ENCODE results near the gene GHSR.
A peak's percentile ranks its signal among the peaks of the same experiment; 100 is the strongest.

The GHSR gene, protein sequence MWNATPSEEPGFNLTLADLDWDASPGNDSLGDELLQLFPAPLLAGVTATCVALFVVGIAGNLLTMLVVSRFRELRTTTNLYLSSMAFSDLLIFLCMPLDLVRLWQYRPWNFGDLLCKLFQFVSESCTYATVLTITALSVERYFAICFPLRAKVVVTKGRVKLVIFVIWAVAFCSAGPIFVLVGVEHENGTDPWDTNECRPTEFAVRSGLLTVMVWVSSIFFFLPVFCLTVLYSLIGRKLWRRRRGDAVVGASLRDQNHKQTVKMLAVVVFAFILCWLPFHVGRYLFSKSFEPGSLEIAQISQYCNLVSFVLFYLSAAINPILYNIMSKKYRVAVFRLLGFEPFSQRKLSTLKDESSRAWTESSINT

DNA sequence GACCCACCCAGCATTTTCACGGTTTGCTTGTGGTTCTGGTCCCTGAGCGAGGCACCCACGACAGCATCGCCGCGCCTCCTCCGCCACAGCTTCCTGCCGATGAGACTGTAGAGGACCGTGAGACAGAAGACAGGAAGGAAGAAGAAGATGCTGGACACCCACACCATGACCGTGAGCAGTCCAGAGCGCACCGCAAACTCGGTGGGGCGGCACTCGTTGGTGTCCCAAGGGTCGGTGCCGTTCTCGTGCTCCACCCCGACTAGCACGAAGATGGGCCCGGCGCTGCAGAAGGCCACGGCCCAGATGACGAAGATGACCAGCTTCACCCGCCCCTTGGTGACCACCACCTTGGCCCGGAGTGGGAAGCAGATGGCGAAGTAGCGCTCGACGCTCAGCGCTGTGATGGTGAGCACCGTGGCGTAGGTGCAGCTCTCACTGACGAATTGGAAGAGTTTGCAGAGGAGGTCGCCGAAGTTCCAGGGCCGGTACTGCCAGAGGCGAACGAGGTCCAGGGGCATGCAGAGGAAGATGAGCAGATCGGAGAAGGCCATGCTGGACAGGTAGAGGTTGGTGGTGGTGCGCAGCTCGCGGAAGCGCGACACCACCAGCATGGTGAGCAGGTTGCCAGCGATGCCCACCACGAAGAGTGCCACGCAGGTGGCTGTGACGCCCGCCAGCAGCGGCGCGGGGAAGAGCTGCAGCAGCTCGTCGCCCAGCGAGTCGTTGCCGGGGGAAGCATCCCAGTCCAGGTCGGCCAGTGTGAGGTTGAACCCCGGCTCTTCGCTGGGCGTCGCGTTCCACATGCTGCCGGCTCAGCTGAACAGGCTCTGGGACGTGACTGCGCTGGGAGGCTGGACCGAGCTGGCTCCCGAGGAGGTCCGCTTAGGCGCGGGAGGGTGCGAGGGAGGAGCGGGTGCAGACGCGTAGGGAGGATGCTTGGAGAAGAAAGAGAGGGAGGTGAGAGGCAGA, at the start of gene GHSR:
Gene GHSR (minus strand): TSS at position 846 of the 969 bp plus-strand sequence. CDS start 43 bp downstream, at position 803.
- peak; percentile 44 for DNase-seq (ENCODE audit: low spot score)

- DNase-seq (ENCODE audit: low spot score) = peak; percentile 61
Measured at GRCh38 chr3:172490198-172490669, 42.0 kb upstream of the GHSR start.

GRCh38 chr3:172478116-172478515, 29.9 kb upstream of the GHSR start:
- no peak for DNase-seq (ENCODE audit: low spot score)

GRCh38 chr3:172476347-172476746, 28.1 kb upstream of the GHSR start:
- no peak for DNase-seq (ENCODE audit: low spot score)

DNA sequence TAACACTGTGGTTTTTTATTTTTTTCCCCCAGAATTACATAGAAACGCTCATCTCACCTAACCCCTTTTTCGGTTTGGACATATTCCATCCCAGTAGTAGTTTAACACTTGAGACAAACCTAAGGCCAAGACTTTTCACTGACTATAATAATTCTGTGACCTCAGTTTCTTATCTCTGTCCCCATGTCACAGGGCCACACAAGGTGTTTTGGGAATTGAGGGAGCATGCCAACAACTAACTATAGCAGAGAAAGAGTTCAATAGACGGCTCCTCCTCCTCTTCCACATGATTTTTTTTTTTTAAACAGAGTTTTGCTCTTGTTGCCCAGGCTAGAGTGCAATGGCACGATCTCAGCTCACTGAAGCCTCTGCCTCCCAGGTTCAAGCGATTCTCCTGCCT, 27.4 kb upstream of the GHSR start:
- no peak for DNase-seq (ENCODE audit: low spot score)

DNA sequence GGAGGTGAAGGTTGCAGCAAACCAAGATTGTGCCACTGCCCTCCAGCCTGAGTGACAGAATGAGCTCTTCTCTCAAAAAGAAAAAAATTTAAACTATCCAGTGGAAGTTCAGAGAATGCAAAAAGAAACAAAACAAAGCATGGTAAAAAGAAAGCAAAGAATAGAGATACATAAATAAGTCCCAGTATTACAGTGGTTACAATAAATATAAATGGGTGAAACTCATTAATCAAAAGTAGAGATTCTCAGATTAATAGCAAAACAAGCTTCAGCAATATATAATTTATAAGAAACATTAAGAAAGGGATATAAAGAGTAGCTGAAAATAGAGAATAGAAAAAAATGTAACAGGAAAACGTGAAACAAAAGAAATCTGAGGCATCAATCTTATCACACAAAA, 23.6 kb upstream of the GHSR start:
- DNase-seq (ENCODE audit: low spot score) = no peak

DNA sequence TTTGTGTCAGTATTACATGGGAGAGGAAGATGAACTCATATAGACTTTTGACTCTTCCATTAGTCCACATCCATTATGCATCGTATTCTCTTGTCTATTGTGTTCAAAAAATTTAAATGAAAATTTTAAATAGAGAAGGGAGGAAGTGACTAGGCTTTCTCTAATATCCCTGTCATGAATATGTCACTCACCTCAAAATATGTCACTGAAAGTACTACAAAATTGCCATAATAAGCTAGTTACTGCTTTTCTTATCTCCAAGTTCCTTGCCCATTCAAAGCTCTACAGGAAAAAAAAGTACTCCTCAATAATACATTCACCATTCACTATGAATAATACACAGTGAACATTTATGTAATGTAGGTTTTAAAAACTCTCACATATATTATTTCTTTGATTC, 22.3 kb upstream of the GHSR start:
- DNase-seq (ENCODE audit: low spot score) = no peak

GRCh38 chr3:172467170-172467824, 19.0 kb upstream of the GHSR start:
- DNase-seq (ENCODE audit: low spot score) = no peak

DNA sequence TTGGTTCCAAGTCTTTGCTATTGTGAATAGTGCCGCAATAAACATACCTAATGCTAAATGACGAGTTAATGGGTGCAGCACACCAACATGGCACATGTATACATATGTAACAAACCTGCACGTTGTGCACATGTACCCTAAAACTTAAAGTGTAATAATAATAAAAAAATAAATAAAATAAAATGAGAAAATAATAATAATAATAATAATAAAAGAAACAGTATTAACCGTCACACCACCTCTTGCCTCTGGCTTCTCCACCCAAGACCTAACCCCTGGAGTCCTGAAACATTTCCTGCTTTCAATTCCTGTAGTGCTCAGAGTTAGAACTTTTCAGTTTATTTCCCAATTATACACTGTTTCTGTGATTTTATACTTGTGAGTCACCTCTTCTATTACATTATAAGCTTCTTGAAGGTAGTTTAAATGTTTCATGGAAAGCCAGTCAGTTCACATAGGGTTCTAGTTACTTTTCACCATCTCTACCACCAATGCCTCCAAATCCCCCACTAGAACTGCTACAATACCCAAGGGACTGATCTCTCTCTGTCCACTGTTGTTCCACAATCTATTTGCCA, 18.4 kb upstream of the GHSR start:
- no peak for DNase-seq (ENCODE audit: low spot score)

DNA sequence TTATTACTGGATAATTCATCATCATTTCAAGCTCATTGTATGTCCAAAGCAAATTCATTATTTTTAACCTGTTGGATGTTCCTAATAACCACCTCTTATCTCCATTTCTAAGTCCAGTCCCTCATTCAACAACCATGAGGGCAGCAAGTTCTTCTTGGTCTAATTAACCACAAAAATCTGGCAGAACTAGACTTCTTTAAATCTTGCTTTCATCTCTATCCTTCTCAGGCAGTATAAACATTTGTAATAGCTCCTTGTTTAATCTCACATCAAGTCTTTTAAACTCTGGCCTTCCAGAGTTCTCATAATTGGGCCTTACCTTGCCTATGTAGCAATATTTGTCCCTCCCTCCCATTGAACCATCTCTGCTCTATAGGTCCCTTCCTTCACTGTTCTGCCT, 17.0 kb upstream of the GHSR start:
- DNase-seq (ENCODE audit: low spot score) = no peak

DNA sequence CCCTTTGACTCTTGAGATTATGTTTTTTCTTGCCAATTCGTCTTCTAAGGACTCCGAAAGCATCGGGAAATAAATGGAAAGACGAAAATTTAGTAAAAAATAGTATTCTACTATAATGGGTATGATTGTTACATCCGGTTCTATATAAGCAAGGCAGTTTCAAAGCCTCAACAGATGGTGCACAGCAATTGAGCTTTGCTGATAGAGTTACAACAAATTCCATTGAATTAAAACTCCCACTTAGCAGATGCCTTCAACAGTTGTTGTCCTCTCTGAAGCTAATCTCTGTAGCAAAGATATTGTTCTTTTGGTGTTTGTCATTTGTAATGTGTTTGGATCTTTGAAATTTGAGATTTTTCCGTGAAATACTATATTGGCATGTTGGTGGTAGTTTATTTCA, 16.1 kb upstream of the GHSR start:
- no peak for DNase-seq (ENCODE audit: low spot score)

DNA sequence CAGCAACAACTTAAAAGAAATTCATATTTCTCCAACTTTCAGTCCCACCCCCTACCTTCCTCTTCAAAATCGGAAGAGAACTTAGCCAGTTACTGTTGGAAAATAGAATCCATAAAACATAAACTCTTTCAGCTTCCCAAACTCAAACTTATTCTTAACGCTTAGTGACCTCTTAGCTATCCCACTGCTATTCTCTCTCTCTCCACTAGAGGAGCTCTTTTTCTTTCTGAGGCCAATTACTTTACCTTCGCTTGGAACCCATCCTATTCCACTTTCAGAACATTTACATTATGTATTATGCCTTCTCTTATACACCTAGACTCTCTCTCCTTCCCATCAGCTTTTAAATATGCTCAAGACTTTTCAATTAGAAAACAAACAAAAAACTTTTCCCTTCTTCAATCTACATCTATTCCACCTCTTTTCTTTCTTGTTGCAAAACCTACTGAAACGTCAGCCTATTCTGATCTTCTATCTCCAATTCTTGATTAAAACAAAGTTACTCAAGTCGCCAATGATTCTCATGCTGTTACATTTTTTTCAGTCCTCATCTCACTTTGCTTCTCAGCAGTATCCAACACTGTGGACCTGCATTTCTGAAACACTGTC, 13.4 kb upstream of the GHSR start:
- DNase-seq (ENCODE audit: low spot score) = no peak

DNA sequence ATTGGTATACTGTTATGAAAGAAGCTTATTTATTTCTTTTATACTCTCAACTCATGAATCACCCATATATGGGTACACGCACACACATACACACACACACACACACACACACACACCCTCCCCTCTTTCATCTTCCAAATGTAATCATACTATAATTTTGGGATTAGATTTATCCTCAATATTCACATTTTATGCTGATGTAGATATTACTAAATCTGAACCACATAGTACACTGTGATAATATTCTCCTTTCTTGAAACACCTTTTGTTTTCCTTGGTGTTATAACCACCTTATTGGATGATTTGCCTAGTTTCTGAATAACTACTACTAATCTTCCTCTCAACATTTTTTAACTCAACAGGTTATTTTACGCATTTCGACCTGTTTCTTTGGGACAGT, 8.1 kb upstream of the GHSR start:
- no peak for DNase-seq (ENCODE audit: low spot score)

DNA sequence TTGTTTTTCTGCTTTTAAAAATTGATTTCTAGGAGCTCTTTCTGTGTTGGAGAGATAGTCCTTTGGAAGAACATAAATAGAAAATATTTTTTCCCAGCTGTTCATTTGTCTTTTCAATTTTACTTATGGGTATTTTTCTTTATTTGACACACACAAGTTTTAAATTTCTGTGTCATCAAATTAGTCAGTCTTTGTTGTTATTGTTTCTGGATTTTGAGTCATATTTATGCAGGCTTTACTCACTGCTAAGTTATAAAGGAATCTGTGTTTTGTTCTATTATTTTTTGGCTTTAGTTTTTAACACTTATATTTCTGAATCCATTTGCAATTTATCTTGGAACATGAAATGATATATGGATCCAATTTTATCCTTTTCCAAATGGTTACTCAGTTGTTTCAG, 5.9 kb upstream of the GHSR start:
- no peak for DNase-seq (ENCODE audit: low spot score)

DNA sequence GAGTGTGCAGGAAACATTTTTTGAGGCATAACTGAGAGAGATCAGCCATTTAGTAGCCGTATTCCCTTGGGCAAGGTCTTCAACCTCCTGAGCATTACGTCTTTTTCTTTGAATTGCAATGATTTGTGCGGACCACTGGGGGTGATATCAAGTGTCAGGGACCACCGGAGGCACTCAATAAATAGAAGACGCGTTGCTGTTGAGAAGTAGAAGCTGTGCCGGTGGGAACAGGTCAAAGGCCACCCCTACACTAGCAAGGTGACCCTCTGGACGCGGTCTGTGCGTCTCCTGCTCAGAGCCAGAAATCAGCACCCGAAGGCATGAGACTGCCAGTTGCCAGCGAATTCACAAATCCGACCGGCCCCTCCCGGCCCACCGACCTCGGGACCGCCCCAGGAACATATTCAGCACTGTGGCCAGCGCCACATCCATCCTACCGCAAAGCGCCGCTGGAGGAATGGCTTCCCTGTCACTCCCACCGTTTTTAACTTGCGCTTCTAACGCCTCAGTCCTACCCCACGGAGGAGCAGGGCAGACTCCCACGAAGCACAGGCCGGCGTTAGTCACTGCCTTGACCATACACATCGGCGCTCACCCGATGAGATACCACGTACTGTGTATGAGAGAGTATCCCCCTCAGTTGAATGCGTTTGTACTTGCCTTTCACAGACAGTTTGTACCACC, 1.4 kb upstream of the GHSR start:
- peak; percentile 85 for DNase-seq (ENCODE audit: low spot score)

GRCh38 chr3:172448661-172449465, 607 bp upstream of the GHSR start:
- DNase-seq (ENCODE audit: low spot score) = no peak

DNA sequence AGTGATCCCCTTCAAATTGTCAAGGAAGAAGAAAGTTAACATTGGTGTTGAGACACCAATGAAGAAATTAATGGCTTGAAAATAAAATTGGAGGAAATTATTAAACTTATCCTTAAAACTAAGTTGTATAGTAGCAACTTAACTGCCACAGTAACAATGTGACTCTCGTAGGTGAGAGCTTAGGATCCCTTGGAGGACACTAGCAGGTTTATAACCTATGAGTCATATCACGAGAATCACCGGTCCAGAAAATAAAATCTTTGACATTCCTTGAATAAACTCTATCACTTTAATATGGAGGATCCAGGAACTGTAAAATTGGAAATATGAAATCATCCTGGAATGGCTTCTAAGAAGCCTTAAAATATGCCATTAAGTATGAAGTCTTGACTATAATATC, 2.1 kb downstream of the GHSR start:
- no peak for DNase-seq (ENCODE audit: low spot score)

DNA sequence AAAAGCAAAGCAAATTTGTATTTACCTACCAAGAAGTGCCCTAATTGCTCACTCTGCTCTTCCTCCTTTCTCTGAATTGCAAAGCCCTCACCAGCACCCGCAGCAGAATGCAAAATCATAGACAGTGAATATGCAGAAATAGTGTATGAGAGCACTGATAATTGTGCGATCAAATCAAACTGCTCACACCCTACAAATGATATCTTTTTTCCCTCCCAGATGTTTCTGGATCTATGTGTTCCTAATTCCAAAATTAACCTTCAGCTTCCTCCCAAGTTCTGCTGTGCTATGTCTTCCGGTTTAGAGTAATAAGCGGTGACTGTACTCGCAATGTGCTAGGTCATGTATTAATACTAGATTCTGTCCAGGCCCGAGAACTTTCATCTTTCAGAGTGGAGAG, 3.4 kb downstream of the GHSR start:
- no peak for DNase-seq (ENCODE audit: low spot score)

DNA sequence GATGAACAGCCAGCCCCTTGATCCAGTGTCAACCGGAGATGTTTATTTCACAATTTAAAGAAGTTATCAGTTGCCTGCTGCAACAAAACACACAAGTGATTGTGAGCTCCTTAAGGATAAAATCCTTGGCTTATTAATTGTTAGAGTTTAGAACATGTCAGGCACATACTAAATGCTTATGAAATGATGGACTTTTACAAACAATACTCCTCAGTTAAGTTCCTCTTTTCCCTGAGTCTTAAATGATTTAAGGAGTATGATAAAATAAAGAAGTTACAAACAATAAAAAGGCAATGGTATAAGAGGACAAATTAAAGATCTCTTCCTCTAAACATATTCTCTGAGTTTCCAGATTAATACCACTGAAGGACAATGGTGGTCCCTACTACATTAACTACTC, 5.7 kb downstream of the GHSR start:
- DNase-seq (ENCODE audit: low spot score) = no peak

GRCh38 chr3:172441581-172441980, 6.7 kb downstream of the GHSR start:
- DNase-seq (ENCODE audit: low spot score) = no peak

All from ecto neural progenitor cell (in vitro differentiated cells).